HL-60 (cell line): Measurements from ENCODE around the gene MAPK6.

Experiments
- GABPA ChIP-seq: IDR thresholded peaks from 2 replicates; pipeline ENCODE4 v1.6.1; 2012; ENCODE audit warnings: low read depth
- POLR2AphosphoS5 ChIP-seq: IDR thresholded peaks from 2 replicates; pipeline ENCODE4 v1.6.1; 2012; ENCODE audit warnings: low read depth
- REST ChIP-seq: IDR thresholded peaks from 2 replicates; pipeline ENCODE4 v1.6.1; 2012; ENCODE audit warnings: low read depth; ENCODE audit not compliant: insufficient replicate concordance
- TF ChIP-seq, protein P1 (sequence below): IDR thresholded peaks from one replicate; pipeline ENCODE4 v1.5.1; 2011; ENCODE audit warnings: low read length, control low read depth, inconsistent platforms; ENCODE audit not compliant: insufficient read depth

- no peak for TF ChIP-seq POLR2AphosphoS5
- TF ChIP-seq, protein P1, sequence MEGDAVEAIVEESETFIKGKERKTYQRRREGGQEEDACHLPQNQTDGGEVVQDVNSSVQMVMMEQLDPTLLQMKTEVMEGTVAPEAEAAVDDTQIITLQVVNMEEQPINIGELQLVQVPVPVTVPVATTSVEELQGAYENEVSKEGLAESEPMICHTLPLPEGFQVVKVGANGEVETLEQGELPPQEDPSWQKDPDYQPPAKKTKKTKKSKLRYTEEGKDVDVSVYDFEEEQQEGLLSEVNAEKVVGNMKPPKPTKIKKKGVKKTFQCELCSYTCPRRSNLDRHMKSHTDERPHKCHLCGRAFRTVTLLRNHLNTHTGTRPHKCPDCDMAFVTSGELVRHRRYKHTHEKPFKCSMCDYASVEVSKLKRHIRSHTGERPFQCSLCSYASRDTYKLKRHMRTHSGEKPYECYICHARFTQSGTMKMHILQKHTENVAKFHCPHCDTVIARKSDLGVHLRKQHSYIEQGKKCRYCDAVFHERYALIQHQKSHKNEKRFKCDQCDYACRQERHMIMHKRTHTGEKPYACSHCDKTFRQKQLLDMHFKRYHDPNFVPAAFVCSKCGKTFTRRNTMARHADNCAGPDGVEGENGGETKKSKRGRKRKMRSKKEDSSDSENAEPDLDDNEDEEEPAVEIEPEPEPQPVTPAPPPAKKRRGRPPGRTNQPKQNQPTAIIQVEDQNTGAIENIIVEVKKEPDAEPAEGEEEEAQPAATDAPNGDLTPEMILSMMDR, result no peak
- TF ChIP-seq REST, result no peak
- TF ChIP-seq GABPA, result no peak
These were observed 93.3 kb downstream of the MAPK6 start for GRCh38 chr15:52112203-52112750.
